ENCODE measurements around the gene WWC2. TPM values are rescaled to one million over a fixed set of nuclear protein-coding genes. Genes with fewer than 3 reads are reported as not detected.
"Not testable (repeated sequence)": the region's sequence is repeated elsewhere in the genome, so short reads cannot be mapped to it uniquely, and the experiment has no call there.

Gene WWC2
- total RNA-seq, 1 donor from 2014 or later, result 46.2 TPM

DNA sequence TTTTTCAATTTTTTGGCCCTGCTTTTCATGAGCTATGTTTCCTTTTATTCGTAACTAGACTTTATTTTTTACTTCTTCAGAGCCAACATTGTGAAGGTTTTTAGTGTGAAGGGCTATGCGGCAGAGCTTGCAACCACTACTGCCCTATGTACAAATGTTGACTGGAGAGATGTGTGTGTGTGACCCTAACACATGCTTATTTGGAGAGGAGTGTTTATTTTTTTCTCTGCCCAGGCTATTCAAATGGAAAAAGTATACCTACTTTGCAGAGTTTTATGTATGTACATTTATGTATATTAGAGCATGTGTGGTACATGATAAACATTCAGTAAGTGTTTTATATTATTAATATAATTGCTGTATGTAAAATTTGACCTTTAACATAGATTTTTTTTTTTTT lies 86.5 kb downstream of the WWC2 start:
- no peak for TF ChIP-seq CTCF (conservative IDR thresholded peaks at IDR 0.05; ENCODE audit: low read depth, low read length)
- H3K4me3 ChIP-seq (ENCODE audit: low read depth, low read length), result no peak overlapping the region
- no peak for DNase-seq (ENCODE audit: low read depth)

DNA sequence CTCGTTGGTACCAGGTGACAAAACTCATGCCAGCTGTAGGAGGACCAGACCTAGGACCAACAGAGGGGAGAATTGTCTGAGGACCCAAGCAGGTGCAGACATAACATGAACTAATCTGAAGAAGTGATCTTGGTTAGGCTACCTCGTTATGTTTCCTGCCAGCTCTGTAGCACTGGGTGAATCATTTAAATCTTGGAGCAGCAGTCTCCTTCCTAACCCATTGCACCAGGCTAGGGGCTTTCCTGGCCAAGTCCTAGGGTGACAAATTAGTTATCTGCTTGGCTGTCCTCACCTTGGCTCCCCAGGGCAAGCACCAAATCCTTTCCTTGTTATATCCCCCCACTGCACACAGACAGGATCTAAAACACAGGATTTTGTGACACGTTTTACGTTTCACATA lies 87.8 kb downstream of the WWC2 start:
- TF ChIP-seq CTCF (conservative IDR thresholded peaks at IDR 0.05; ENCODE audit: low read depth, low read length), result no peak
- H3K4me3 ChIP-seq (ENCODE audit: low read depth, low read length), result no peak overlapping the region
- no peak for DNase-seq (ENCODE audit: low read depth)

- H3K4me3 ChIP-seq (ENCODE audit: low read depth, low read length), result no peak overlapping the region
- no peak for DNase-seq (ENCODE audit: low read depth)
- TF ChIP-seq CTCF (conservative IDR thresholded peaks at IDR 0.05; ENCODE audit: low read depth, low read length), result no peak
Observed at GRCh38 chr4:183190900-183191527, 92.0 kb downstream of the WWC2 start.

DNA sequence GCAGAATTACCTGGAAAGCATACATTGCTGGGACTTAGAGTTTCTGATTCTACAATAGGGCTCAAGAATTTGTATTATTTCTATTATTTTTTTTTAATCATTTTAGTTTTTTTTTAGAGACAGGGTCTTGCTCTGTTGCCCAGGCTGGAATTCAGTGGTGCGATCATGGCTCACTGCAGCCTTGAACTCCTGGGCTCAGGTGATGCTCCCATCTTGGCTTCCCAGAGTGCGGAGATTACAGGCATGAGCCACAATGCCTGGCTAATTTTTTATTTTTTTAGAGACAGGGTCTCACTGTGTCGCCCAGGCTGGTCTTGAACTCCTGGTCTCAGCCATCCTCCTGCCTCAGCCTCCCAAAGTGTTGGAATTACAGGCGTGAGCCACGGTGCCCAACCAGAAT lies 92.6 kb downstream of the WWC2 start:
- DNase-seq (ENCODE audit: low read depth), result no peak
- no peak overlapping the region for H3K4me3 ChIP-seq (ENCODE audit: low read depth, low read length)
- TF ChIP-seq CTCF (conservative IDR thresholded peaks at IDR 0.05; ENCODE audit: low read depth, low read length), result no peak

DNA sequence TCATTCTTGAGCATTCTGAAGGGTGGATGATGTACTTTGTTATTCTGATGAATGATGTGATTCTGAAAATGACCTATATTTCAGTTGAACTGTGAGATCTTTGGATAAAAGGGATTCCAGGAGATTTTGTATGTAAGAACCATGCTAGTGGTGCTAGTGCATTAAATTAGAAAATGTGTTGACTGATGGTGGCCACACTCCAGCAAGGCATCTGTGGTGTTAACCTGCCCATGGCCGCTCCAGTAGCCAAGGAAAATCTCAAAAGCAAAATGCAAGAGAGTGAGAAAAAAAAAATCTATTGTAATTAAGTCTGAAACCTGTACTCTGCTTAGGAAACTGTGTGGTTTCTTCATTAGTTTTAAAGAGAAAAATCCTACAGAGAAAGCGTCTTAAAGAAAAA lies 93.5 kb downstream of the WWC2 start:
- no peak for DNase-seq (ENCODE audit: low read depth)
- TF ChIP-seq CTCF (conservative IDR thresholded peaks at IDR 0.05; ENCODE audit: low read depth, low read length), result no peak
- no peak overlapping the region for H3K4me3 ChIP-seq (ENCODE audit: low read depth, low read length)

DNA sequence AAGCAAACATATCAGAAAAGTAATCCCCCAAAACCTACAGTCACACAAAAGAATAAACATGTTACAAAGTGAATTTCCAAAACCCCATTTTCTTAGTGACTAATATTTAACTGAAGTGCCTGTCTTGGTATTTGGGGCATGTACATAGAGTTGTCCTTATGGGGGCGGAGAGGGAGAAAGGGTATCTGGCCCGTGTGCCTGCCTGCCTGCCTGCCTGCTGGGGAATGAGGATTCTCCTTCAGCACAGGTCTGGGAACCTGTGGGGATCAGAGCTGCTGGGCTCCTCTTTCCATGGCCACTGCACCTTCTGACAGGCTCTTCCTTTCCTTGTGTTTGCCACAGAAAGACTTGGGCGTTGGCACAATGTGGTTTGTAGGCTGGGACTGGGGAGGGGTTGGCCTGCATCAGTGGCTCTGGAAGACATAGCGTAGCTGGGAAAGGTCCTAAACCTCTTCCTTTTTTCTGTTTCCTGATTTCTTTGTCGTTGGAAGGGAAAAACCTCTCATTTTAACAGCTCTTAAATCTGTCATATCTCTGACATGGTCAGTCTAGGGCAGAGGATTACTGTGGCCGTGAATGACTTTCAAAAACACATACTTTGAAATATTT lies 94.8 kb downstream of the WWC2 start:
- not testable (repeated sequence) for DNase-seq (ENCODE audit: low read depth); H3K4me3 ChIP-seq (ENCODE audit: low read depth, low read length)

GRCh38 chr4:183195534-183195933 lies 96.5 kb downstream of the WWC2 start:
- H3K4me3 ChIP-seq (ENCODE audit: low read depth, low read length), result no peak overlapping the region
- DNase-seq (ENCODE audit: low read depth), result no peak
- no peak for TF ChIP-seq CTCF (conservative IDR thresholded peaks at IDR 0.05; ENCODE audit: low read depth, low read length)

Data from epithelial cell of proximal tubule (primary cell).